HepG2 (cell line): ENCODE measurements around the gene VPS54. TPM values are rescaled to one million over a fixed set of nuclear protein-coding genes. Genes with fewer than 3 reads are reported as not detected.

Experiments
- DNMT3B ChIP-seq: conservative IDR thresholded peaks from 2 replicates; pipeline ENCODE4 v1.6.1; 2016; ENCODE audit warnings: missing biosample characterization, control low read depth
- KAT2B ChIP-seq: fragments of 150-350 bp; IDR thresholded peaks from 2 replicates; pipeline ENCODE4 v1.6.1; 2014; ENCODE audit warnings: low read depth, low read length, borderline replicate concordance
- KLF13 ChIP-seq: sonication (generic); formaldehyde crosslinking; IDR thresholded peaks from 2 replicates; pipeline ENCODE4 v1.4.0; 2020; ENCODE audit warnings: mild to moderate bottlenecking, missing genetic modification reagents
- PAWR ChIP-seq: sonication (generic); formaldehyde crosslinking; IDR thresholded peaks from 2 replicates; pipeline ENCODE4 v1.4.0; 2020; ENCODE audit warnings: missing genetic modification reagents, mild to moderate bottlenecking, borderline replicate concordance
- PLSCR1 ChIP-seq: sonication (generic); formaldehyde crosslinking; IDR thresholded peaks from 2 replicates; pipeline ENCODE4 v1.5.0; 2020; ENCODE audit warnings: missing genetic modification reagents, mild to moderate bottlenecking, borderline replicate concordance
- PRDM15 ChIP-seq: sonication (generic); formaldehyde crosslinking; IDR thresholded peaks from 2 replicates; pipeline ENCODE4 v1.4.0; 2020; ENCODE audit warnings: missing genetic modification reagents
- RAD21 ChIP-seq: fragments of 450-650 bp; formaldehyde crosslinking; IDR thresholded peaks from 2 replicates; pipeline ENCODE4 v1.5.0; 2020; ENCODE audit warnings: mild to moderate bottlenecking
- SIN3A ChIP-seq: IDR thresholded peaks from 2 replicates; pipeline ENCODE4 v1.6.1; 2011; ENCODE audit warnings: low read depth, mild to moderate bottlenecking, control low read depth, low read length, borderline replicate concordance
- SMARCC2 ChIP-seq: fragments of 450-650 bp; IDR thresholded peaks from 2 replicates; pipeline ENCODE4 v1.6.1; 2017; ENCODE audit warnings: antibody characterized with exemption, mild to moderate bottlenecking
- TOPORS ChIP-seq: sonication (generic); formaldehyde crosslinking; IDR thresholded peaks from 2 replicates; pipeline ENCODE4 v1.8.0; 2023; ENCODE audit warnings: mild to moderate bottlenecking, missing genetic modification reagents
- ZFP36 ChIP-seq: fragments of 150-350 bp; IDR thresholded peaks from 2 replicates; pipeline ENCODE4 v1.6.1; 2018; ENCODE audit warnings: borderline replicate concordance, low read length, low read depth; ENCODE audit not compliant: partially characterized antibody
- ZFP36L1 ChIP-seq: sonication (generic); formaldehyde crosslinking; IDR thresholded peaks from 2 replicates; pipeline ENCODE4 v1.8.0; 2022; ENCODE audit warnings: mild to moderate bottlenecking, missing genetic modification reagents, moderate library complexity
- ZMYM3 ChIP-seq: sonication (generic); formaldehyde crosslinking; IDR thresholded peaks from 2 replicates; pipeline ENCODE4 v1.5.1; 2020; ENCODE audit warnings: mild to moderate bottlenecking, missing genetic modification reagents
- ZNF331 ChIP-seq: sonication (generic); formaldehyde crosslinking; IDR thresholded peaks from 2 replicates; pipeline ENCODE4 v1.4.0; 2020; ENCODE audit warnings: missing genetic modification reagents
- ZNF563 ChIP-seq: sonication (generic); formaldehyde crosslinking; IDR thresholded peaks from 2 replicates; pipeline ENCODE4 v1.8.0; 2022; ENCODE audit warnings: mild to moderate bottlenecking, moderate library complexity, missing genetic modification reagents
- ZNF704 ChIP-seq: sonication (generic); formaldehyde crosslinking; IDR thresholded peaks from 2 replicates; pipeline ENCODE4 v1.8.1; 2023; ENCODE audit warnings: mild to moderate bottlenecking, inconsistent platforms, moderate library complexity, missing genetic modification reagents, borderline replicate concordance
- ZSCAN9 ChIP-seq: IDR thresholded peaks from 2 replicates; pipeline ENCODE4 v1.6.1; 2016; ENCODE audit warnings: borderline replicate concordance
- polyA plus RNA-seq, 8 experiments: library from polyadenylated mRNA; depleted of rRNA in 3 of 8; stranded (reverse) in 7 of 8; unstranded in 1 of 8; fragments of >200 nt; fragmentation: Illumina TruSeq in 4 of 8; extraction: Trizol in 4 of 8; gene quantifications; 2 replicates each; pipeline versions ENCODE4 v1.2.1 to v1.2.3, GENCODE V29; 2011 to 2016; ENCODE audit warnings: low read depth in 4 of 8, missing spikeins in 1 of 8, mixed read lengths in 1 of 8; ENCODE audit not compliant: insufficient read depth in 1 of 8
- total RNA-seq, 5 experiments: library from RNA; depleted of rRNA; stranded (reverse); fragments of >200 nt; fragmentation: Illumina TruSeq; extraction: Trizol; gene quantifications; 2 replicates each; pipeline ENCODE4 v1.2.3, GENCODE V29; 2016; ENCODE audit warnings: low read depth in 1 of 5
- TF ChIP-seq, protein P1 (sequence below): sonication (generic); formaldehyde crosslinking; IDR thresholded peaks from 2 replicates; pipeline ENCODE4 v1.4.0; 2020; ENCODE audit warnings: missing genetic modification reagents
- TF ChIP-seq, protein P2 (sequence below): sonication (generic); formaldehyde crosslinking; IDR thresholded peaks from 2 replicates; pipeline ENCODE4 v1.5.0; 2020; ENCODE audit warnings: mild to moderate bottlenecking, missing genetic modification reagents, moderate library complexity

VPS54 gene
- total and polyA plus RNA-seq, 2 of the 13 experiments (the other 11 are each of a cell fraction or from before 2014, with no cell fraction given) = 64.7 to 77.5 TPM

GRCh38 chr2:64019083-64019974 lies at the start of gene VPS54 (continued):
- TF ChIP-seq RAD21 (CRISPR knock-in tag) = peak; percentile 57
- TF ChIP-seq ZMYM3 = peak; percentile 62; the same call in 1 of the 2 replicates
- TF ChIP-seq, protein P1, sequence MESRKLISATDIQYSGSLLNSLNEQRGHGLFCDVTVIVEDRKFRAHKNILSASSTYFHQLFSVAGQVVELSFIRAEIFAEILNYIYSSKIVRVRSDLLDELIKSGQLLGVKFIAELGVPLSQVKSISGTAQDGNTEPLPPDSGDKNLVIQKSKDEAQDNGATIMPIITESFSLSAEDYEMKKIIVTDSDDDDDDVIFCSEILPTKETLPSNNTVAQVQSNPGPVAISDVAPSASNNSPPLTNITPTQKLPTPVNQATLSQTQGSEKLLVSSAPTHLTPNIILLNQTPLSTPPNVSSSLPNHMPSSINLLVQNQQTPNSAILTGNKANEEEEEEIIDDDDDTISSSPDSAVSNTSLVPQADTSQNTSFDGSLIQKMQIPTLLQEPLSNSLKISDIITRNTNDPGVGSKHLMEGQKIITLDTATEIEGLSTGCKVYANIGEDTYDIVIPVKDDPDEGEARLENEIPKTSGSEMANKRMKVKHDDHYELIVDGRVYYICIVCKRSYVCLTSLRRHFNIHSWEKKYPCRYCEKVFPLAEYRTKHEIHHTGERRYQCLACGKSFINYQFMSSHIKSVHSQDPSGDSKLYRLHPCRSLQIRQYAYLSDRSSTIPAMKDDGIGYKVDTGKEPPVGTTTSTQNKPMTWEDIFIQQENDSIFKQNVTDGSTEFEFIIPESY (CRISPR knock-in tag) = no peak
- peak; percentile 56; the same call in 1 of the 2 replicates for TF ChIP-seq PRDM15 (CRISPR knock-in tag)
- TF ChIP-seq TOPORS = peak; percentile 68; the same call in 1 of the 2 replicates
- TF ChIP-seq ZNF331 = no peak; the same call in 1 of the 2 replicates
- TF ChIP-seq PLSCR1 (CRISPR knock-in tag) = no peak
- no peak for TF ChIP-seq SMARCC2
- TF ChIP-seq ZFP36 = no peak
- TF ChIP-seq, protein P2, sequence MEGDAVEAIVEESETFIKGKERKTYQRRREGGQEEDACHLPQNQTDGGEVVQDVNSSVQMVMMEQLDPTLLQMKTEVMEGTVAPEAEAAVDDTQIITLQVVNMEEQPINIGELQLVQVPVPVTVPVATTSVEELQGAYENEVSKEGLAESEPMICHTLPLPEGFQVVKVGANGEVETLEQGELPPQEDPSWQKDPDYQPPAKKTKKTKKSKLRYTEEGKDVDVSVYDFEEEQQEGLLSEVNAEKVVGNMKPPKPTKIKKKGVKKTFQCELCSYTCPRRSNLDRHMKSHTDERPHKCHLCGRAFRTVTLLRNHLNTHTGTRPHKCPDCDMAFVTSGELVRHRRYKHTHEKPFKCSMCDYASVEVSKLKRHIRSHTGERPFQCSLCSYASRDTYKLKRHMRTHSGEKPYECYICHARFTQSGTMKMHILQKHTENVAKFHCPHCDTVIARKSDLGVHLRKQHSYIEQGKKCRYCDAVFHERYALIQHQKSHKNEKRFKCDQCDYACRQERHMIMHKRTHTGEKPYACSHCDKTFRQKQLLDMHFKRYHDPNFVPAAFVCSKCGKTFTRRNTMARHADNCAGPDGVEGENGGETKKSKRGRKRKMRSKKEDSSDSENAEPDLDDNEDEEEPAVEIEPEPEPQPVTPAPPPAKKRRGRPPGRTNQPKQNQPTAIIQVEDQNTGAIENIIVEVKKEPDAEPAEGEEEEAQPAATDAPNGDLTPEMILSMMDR (CRISPR knock-in tag) = no peak
- no peak for TF ChIP-seq KLF13 (CRISPR knock-in tag)
- peak; percentile 46; the same call in 1 of the 2 replicates for TF ChIP-seq ZNF563 (CRISPR knock-in tag)
- peak; percentile 15; the same call in 1 of the 2 replicates for TF ChIP-seq ZFP36L1
- peak; percentile 71; the same call in 1 of the 2 replicates for TF ChIP-seq ZSCAN9 (CRISPR knock-in tag)
- TF ChIP-seq ZNF704 (CRISPR knock-in tag) = peak; percentile 78; the same call in 1 of the 2 replicates
- TF ChIP-seq PAWR (CRISPR knock-in tag) = no peak
- TF ChIP-seq KAT2B = 0 out of 2 replicates have a peak, but pooled peaks have one; percentile 2
- TF ChIP-seq SIN3A = peak; percentile 76; the same call in 1 of the 2 replicates
- no peak for TF ChIP-seq DNMT3B (CRISPR knock-in tag)
